ENCODE data around the gene CNNM3. TPM values are rescaled to one million over a fixed set of nuclear protein-coding genes. Genes with fewer than 3 reads are reported as not detected.

The CNNM3 gene
- total RNA-seq, 6 experiments from 2014 or later = 11.5 to 37.6 (median 21.6) TPM

DNA sequence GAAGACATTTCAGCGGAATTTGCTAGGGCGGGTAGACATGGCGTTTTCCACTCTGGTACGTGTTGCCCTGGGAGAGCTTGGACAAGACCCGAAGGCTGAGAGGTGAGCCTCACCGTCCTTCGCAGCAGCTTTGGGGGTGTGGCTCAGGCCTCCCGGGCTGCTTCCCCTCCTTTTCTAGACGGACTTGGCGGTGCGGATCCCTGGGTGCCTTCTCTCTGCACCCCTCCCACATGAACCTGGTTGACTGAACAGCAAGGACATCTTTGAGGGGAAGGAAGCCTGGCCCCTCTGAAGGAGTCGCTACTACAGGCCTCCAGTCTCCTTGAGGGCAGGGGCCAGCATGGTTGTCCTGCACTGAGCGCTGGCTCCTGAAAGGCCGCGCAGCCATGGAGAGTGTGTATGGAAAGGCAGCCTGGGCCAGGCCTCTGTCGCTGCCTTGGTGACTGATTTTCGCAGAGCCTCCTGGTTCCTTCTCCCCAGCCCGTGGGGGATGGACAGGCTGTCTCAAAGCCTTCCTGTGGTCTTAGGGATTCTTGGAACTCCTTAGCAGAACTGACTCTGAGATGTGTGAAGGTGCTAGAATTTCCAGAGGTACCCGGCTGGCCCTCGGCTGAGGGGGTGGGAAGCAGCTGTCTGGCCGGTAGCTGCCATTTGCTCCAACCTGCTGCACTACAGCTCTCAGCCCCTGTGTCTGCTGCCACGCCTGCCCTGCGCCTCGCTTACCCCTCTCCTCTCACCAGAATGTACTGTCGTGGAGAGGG, 45.4 kb upstream of the CNNM3 start:
- Histone ChIP-seq H3K27me3 (no peaks in the 10 kb centered on the region), H3K36me3 (no peaks in the 10 kb centered on the region), H3K27ac (no peak overlapping the region), H3K9me3 (no peaks in the 10 kb centered on the region), H3K4me3 (no peak overlapping the region), H3K4me1 (peaks cover 0 to 28% (median 6%) of the 10 kb centered on the region in 4 donors)
- no peak for TF ChIP-seq POLR2A (IDR thresholded peaks at IDR 0.05)
- TF ChIP-seq, protein P1, sequence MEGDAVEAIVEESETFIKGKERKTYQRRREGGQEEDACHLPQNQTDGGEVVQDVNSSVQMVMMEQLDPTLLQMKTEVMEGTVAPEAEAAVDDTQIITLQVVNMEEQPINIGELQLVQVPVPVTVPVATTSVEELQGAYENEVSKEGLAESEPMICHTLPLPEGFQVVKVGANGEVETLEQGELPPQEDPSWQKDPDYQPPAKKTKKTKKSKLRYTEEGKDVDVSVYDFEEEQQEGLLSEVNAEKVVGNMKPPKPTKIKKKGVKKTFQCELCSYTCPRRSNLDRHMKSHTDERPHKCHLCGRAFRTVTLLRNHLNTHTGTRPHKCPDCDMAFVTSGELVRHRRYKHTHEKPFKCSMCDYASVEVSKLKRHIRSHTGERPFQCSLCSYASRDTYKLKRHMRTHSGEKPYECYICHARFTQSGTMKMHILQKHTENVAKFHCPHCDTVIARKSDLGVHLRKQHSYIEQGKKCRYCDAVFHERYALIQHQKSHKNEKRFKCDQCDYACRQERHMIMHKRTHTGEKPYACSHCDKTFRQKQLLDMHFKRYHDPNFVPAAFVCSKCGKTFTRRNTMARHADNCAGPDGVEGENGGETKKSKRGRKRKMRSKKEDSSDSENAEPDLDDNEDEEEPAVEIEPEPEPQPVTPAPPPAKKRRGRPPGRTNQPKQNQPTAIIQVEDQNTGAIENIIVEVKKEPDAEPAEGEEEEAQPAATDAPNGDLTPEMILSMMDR (IDR thresholded peaks at IDR 0.05) = no peak
- 87% methylated on average over 7 of the region's 25 CpGs for WGBS (ENCODE audit: insufficient coverage, low coverage, low lambda C conversion rate, missing lambda C conversion rate)
- no peak for DNase-seq
- no peak for ATAC-seq
- intact Hi-C loops (cut with DNase I) = no loop called here

DNA sequence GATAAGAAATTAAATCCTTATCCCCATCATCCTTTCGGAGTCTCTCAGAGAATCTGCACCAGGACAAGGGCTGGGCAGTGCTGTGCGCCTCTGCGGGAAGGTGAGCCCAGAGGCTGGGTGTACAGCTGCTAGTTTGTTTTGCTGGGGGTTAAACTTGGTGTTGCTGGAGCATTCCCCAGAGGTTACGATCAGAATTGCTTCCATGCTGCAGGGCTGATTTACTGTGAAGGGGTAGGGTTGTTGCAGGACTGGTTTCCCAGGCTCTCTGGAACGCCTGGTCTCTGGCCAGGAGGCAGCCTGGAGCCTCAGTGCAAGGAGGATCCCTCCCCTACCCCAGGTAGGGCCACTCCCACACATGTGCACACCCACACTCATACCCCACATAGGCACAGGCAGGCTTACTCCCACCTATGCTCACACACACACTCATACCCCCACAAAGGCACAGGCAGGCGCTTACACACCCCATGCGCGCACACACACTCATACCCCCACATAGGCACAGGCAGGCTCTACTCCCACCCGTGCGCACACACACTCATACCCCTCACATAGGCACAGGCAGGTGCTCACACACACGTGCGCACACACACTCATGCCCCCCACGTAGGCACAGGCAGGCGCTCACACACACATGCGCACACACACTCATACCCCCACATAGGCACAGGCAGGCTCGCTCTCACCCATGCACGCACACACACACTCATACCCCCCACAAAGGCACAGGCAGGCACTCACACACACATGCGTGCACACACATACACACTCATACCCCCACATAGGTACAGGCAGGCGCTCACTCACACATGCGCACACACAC, 44.1 kb upstream of the CNNM3 start:
- H3K4me1 ChIP-seq = peaks cover 0 to 26% (median 5%) of the 10 kb centered on the region in 4 donors
- H3K4me3 ChIP-seq = no peak overlapping the region
- no peaks in the 10 kb centered on the region for H3K36me3 ChIP-seq
- H3K27ac ChIP-seq = no peak overlapping the region
- DNase-seq (no peak), ATAC-seq (no peak)
- H3K9me3 ChIP-seq = no peaks in the 10 kb centered on the region
- intact Hi-C loops (cut with DNase I) = no loop called here
- WGBS (ENCODE audit: insufficient coverage, low coverage, low lambda C conversion rate, missing lambda C conversion rate) = 94% methylated on average over 8 of the region's 20 CpGs
- no peaks in the 10 kb centered on the region for H3K27me3 ChIP-seq
- no peak for TF ChIP-seq POLR2A (IDR thresholded peaks at IDR 0.05)
- TF ChIP-seq, protein P1 (IDR thresholded peaks at IDR 0.05) = no peak

- ATAC-seq = peak in 1 of 4 donors; percentile 9
- H3K4me1 ChIP-seq = peaks cover 0 to 15% (median 0%) of the 10 kb centered on the region in 4 donors
- TF ChIP-seq, protein P1 (IDR thresholded peaks at IDR 0.05) = no peak
- no peaks in the 10 kb centered on the region for H3K36me3 ChIP-seq
- no peaks in the 10 kb centered on the region for H3K27me3 ChIP-seq
- no peak overlapping the region for H3K4me3 ChIP-seq
- H3K9me3 ChIP-seq = no peaks in the 10 kb centered on the region
- intact Hi-C loops (cut with DNase I) = no loop called here
- DNase-seq = no peak
- WGBS (ENCODE audit: insufficient coverage, low coverage, low lambda C conversion rate, missing lambda C conversion rate) = 87% methylated on average over 12 of the region's 12 CpGs
- H3K27ac ChIP-seq = no peak overlapping the region
Observed at GRCh38 chr2:96772903-96773671, 43.0 kb upstream of the CNNM3 start.

GRCh38 chr2:96773922-96774321, 42.1 kb upstream of the CNNM3 start:
- H3K4me1 ChIP-seq = peaks cover 0 to 15% (median 0%) of the 10 kb centered on the region in 4 donors

More at GRCh38 chr2:96773922-96774321, 42.1 kb upstream of the CNNM3 start:
- ATAC-seq (peak; percentile 14 to 54 (median 32)), DNase-seq (no peak)
- peak overlapping the region; percentile 16 to 27 (median 18) for H3K4me3 ChIP-seq
- no peaks in the 10 kb centered on the region for H3K9me3 ChIP-seq
- no peak for TF ChIP-seq POLR2A (IDR thresholded peaks at IDR 0.05)
- TF ChIP-seq, protein P1 (IDR thresholded peaks at IDR 0.05) = no peak
- WGBS (ENCODE audit: insufficient coverage, low coverage, low lambda C conversion rate, missing lambda C conversion rate) = 53% methylated on average over 7 of the region's 7 CpGs
- no peaks in the 10 kb centered on the region for H3K36me3 ChIP-seq
- H3K27me3 ChIP-seq = no peaks in the 10 kb centered on the region
- H3K27ac ChIP-seq = no peak overlapping the region
- intact Hi-C loops (cut with DNase I) = no loop called here
